Sciatic nerve (tissue), 2 donors: Measurements from ENCODE around the gene ARHGAP15. TPM values are rescaled to one million over a fixed set of nuclear protein-coding genes. Genes with fewer than 3 reads are reported as not detected.

ENCODE experiments used
- ATAC-seq: fragments of 200-7000 bp; cut with Tn5 transposase; one replicate; pipeline ENCODE4 v1.9.1; 2020; ENCODE audit warnings: mild to moderate bottlenecking, moderate library complexity
- DNase-seq: peaks from one replicate; pipeline ENCODE4 v3.0.0-alpha.2; 2020; ENCODE audit warnings: low spot score
- intact Hi-C: fragments of 100-400 bp; cut with DNase I; formaldehyde crosslinking; loops from one replicate; pipeline ENCODE4 v1.14.2; 2022
- total RNA-seq: library from RNA; stranded (reverse); fragmentation: NEBNext Ultra II Directional; extraction: Animal tissue kit (Norgen Biotek cat#: 25700); gene quantifications from one replicate; pipeline ENCODE4 v1.2.1, GENCODE V29; 2021
- donor health status: DM: no; HTN: no; CAD: no.
- donor health status: DM: no; HTN: no; CAD: no.

The ARHGAP15 gene
- total RNA-seq, 1 donor from 2014 or later = 119 TPM

DNA sequence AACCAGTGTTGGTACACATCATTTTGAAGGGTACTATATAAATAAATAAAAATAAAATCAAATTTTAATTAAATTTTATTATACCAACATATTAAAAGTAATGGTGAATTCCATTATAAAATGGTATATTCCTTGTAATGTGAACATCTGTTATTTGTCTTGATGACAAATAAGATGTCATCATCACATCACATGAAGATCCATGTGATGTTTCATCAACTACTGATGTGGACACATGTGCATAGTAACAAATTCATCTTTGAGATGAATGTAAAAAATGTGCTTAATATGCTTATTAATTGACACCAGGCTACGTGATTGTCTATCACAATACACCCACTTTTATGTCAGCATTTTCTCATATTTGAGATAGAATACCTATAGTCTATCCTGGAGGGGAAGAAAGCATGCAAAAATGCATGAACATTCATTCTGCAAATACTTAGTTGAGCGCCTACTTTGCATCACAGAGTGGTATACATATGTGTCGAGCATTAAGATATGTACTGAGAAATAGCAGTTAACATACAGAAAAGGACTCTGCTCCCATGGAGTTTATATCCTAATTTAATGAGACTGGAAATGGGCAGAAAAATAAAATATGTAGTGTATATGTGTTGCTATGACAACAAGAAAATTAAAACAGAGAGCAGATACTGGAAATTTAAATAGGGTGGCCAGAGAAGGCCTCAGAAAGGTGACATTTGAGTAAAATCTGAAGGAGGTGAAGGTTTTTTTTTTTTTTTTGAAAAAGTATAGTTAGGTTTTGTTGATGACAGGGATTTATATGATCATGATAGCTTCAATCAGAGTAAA lies 281.1 kb downstream of the ARHGAP15 start:
- intact Hi-C loops = no loop called here
- DNase-seq = no peak
- ATAC-seq = no peak

- ATAC-seq (no peak), DNase-seq (no peak)
- intact Hi-C loops = no loop called here
Observed at GRCh38 chr2:143415571-143415970, 286.4 kb downstream of the ARHGAP15 start.

DNA sequence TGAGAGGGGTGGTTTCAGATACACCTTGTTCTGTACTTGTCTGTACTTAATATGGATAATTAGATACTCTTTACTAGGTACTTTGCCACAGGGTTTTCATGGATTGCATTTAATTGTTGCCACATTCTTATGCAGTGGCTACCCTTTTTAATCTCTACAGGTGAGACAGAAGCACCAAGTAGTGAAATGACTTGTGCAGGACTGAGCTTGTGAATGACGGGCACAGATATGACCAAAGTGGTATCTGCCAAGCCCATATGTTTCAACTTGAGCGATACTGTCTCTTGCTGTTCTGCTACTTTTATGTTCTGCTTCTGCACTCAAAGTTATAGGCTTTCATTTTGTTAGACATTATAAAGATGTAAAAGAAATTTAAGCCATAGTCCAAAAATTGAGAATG lies 288.2 kb downstream of the ARHGAP15 start:
- ATAC-seq (no peak), DNase-seq (no peak)
- intact Hi-C loops = no loop called here

GRCh38 chr2:143420313-143420712 lies 291.1 kb downstream of the ARHGAP15 start:
- ATAC-seq (no peak), DNase-seq (no peak)

GRCh38 chr2:143422681-143423080 lies 293.5 kb downstream of the ARHGAP15 start:
- DNase-seq (no peak), ATAC-seq (no peak)
- intact Hi-C loops = no loop called here

More at GRCh38 chr2:143420313-143420712, 291.1 kb downstream of the ARHGAP15 start:
- intact Hi-C loops = no loop called here

- intact Hi-C loops = no loop called here
- ATAC-seq (no peak), DNase-seq (no peak)
Observed at GRCh38 chr2:143425896-143426295, 296.7 kb downstream of the ARHGAP15 start.

DNA sequence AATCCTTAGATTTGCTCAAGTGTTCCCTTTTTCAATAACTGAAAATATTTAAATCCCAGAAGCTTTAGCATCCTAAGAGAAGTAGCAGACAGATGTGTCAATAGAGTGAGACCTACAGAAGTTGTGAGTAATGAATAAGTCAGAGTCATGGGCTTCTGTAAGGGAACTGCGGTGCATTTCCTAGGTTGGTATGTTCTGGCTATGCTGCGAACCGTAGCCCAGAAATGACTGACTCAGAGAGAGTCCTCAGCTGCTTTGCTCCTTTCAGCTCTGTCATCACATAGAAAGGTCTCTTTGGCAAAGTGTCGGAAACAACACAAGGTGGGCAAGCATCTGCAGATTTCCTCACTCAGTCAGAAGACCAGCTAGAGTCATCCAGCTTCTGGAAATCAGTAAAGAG lies 297.1 kb downstream of the ARHGAP15 start:
- no peak for DNase-seq
- no peak for ATAC-seq
- intact Hi-C loops = no loop called here

DNA sequence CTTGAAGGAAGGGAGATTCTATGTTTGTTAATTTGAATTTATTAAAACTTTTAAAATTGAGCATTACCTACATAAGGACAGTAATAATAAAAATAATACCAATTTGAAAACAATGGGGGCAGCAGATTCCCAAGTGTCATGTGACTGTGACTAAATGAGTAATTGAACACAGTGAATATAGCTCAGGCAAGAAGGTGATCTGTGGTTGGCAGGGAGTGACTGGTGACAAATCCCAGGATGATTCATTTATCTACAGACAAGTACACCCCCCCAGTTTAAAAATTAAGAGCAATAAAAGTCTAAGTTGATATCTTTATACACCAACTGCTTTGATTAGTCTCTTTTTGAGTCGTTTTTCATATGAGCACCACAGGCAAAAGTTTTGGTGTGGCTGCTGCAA lies 299.5 kb downstream of the ARHGAP15 start:
- intact Hi-C loops = no loop called here
- DNase-seq = no peak
- ATAC-seq = no peak

- ATAC-seq (peak; percentile 81), DNase-seq (no peak)
- intact Hi-C loops = no loop called here
Observed at GRCh38 chr2:143429932-143430679, 300.9 kb downstream of the ARHGAP15 start.

- intact Hi-C loops = no loop called here
- no peak for ATAC-seq
- no peak for DNase-seq
Observed at GRCh38 chr2:143431316-143431715, 302.1 kb downstream of the ARHGAP15 start.

GRCh38 chr2:143433251-143433650 lies 304.0 kb downstream of the ARHGAP15 start:
- ATAC-seq = peak; percentile 79
- intact Hi-C loops = no loop called here
- no peak for DNase-seq

DNA sequence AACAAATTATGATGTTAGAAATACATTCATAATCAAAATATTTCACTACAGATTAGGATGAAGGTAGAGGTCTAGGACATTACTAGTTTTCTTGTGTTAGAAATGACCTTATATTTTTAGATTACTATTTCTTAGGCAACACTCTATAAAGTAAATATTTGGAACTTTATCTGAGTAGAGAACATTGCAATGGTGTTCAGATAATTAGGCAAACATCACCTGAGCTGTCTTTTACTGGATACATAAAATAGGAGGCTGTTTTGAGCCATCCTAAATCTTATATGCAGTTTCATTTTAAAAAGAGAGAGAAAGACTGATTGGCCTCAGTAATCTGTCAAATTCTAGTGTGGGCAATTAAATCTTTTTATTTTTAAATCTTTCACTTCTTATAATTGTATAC lies 304.6 kb downstream of the ARHGAP15 start:
- intact Hi-C loops = no loop called here

DNA sequence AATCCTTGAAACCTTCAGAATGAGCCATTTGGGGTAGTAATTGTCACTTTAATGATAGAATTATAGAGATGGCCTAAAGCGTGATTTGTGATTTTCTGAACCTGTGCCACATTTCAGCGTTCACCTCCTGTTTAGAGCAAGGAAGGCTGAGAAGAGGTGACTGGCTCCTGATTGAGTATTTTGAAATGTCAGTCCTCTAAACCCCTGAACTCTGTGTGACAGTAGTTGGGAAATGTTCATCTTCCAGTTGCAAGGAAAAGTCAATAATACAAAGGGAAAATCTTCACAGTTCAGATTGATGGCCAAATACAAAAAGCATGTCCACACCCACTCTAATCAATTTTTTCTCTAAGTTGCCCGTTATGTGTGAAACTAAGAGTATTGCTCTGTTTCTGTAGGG lies 305.2 kb downstream of the ARHGAP15 start:
- intact Hi-C loops = no loop called here
- DNase-seq = no peak
- ATAC-seq = no peak

More for the DNA sequence above, 304.6 kb downstream of the ARHGAP15 start:
- DNase-seq (no peak), ATAC-seq (no peak)

- ATAC-seq (peak; percentile 64), DNase-seq (no peak)
- intact Hi-C loops = no loop called here
Observed at GRCh38 chr2:143435131-143435530, 305.9 kb downstream of the ARHGAP15 start.

- DNase-seq (no peak), ATAC-seq (no peak)
- intact Hi-C loops = no loop called here
Observed at GRCh38 chr2:143436951-143437350, 307.7 kb downstream of the ARHGAP15 start.

GRCh38 chr2:143440411-143441012 lies 311.3 kb downstream of the ARHGAP15 start:
- intact Hi-C loops = no loop called here
- ATAC-seq = no peak
- DNase-seq = no peak

- ATAC-seq (no peak), DNase-seq (no peak)
- intact Hi-C loops = no loop called here
Observed at GRCh38 chr2:143442193-143442592, 313.0 kb downstream of the ARHGAP15 start.

DNA sequence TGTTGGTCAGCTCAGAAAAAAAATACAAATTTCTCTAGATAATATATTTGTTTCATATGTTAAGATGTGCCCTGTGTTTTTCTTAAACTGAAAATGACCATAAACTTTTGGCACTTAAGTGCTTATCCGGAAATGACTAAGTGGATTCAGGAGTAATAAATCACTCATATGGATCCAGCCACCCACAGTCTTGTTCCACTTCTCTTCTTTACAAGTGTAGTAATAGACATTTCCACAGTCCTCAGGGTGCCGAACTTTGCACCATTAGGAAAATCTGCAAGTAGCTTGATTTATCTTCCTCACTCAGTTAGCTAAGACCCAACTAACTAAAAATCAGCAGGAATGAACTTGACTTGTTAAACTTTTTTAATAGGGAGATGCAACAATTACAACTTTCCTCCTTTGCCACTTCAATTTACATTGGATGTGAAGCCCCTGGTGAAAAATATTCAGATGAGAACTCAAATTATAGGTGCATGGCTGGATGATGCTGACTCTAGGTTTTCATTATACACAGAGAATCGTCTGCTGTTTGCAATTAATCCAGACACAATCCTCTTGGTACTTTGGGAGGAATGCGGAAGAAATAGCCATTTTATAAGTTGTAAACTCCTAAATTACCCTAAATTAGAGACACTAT lies 322.5 kb downstream of the ARHGAP15 start:
- no peak for DNase-seq
- peak; percentile 41 for ATAC-seq
- intact Hi-C loops = no loop called here

DNA sequence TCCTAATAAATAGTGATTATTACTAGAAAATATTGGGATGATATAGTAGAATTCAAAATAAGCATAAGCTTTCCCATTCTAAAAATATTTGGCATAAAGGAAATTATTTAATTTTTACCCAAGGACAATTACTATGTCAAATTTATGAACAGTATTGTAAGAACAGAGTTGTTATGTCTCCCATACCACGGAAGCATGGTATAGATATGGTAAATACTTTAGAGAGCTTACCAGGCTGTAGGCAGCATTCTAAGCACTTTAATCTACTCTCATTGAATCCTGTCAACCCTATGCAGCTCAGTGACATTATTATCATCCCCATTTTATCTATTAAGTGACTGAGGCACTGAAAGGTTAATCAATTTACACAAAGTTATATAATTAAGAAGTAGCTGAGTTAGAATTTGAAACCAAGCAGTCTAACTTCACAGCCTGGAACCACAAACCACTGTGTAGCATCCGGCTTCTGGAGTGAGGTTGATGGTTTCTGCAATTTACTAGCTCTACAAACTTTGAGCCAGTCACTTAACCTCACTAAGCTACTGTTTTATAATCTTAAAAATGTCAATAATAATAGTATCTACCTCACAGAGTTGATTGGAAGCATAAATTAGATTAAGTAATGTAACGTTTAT lies 323.7 kb downstream of the ARHGAP15 start:
- DNase-seq = no peak
- intact Hi-C loops = no loop called here
- ATAC-seq = no peak
